ENCODE results near the gene SMAD9. TPM values are rescaled to one million over a fixed set of nuclear protein-coding genes. Genes with fewer than 3 reads are reported as not detected.
"Not testable (repeated sequence)": the region's sequence is repeated elsewhere in the genome, so short reads cannot be mapped to it uniquely, and the experiment has no call there.

Gene SMAD9
- total RNA-seq, 1 donor from 2014 or later: 2.6 TPM

- ATAC-seq (ENCODE audit: poor library complexity): no peak
- intact Hi-C loops (cut with DNase I): no loop called here
- DNase-seq: no peak
Measured at GRCh38 chr13:36914648-36915047, 5.4 kb downstream of the SMAD9 start.

- intact Hi-C loops (cut with DNase I): no loop called here
- ATAC-seq (ENCODE audit: poor library complexity) (no peak), DNase-seq (no peak)
Measured at GRCh38 chr13:36913463-36913862, 6.6 kb downstream of the SMAD9 start.

- ATAC-seq (ENCODE audit: poor library complexity) (no peak), DNase-seq (no peak)
- intact Hi-C loops (cut with DNase I): no loop called here
Measured at GRCh38 chr13:36912973-36913372, 7.1 kb downstream of the SMAD9 start.

- intact Hi-C loops (cut with DNase I): no loop called here
- ATAC-seq (ENCODE audit: poor library complexity) (no peak), DNase-seq (no peak)
Measured at GRCh38 chr13:36912369-36912768, 7.7 kb downstream of the SMAD9 start.

- no peak for ATAC-seq (ENCODE audit: poor library complexity)
- no peak for DNase-seq
- intact Hi-C loops (cut with DNase I): no loop called here
Measured at GRCh38 chr13:36910545-36910944, 9.5 kb downstream of the SMAD9 start.

GRCh38 chr13:36907821-36908220 is 12.2 kb downstream of the SMAD9 start:
- no peak for DNase-seq
- intact Hi-C loops (cut with DNase I): no loop called here
- no peak for ATAC-seq (ENCODE audit: poor library complexity)

GRCh38 chr13:36907266-36907665 is 12.8 kb downstream of the SMAD9 start:
- intact Hi-C loops (cut with DNase I): no loop called here
- ATAC-seq (ENCODE audit: poor library complexity): no peak
- no peak for DNase-seq

GRCh38 chr13:36905944-36906343 is 14.1 kb downstream of the SMAD9 start:
- no peak for ATAC-seq (ENCODE audit: poor library complexity)
- DNase-seq: no peak
- intact Hi-C loops (cut with DNase I): no loop called here

- intact Hi-C loops (cut with DNase I): no loop called here
- DNase-seq (no peak), ATAC-seq (ENCODE audit: poor library complexity) (no peak)
Measured at GRCh38 chr13:36903925-36904595, 16.0 kb downstream of the SMAD9 start.

GRCh38 chr13:36897054-36897616 is 22.9 kb downstream of the SMAD9 start:
- no peak for ATAC-seq (ENCODE audit: poor library complexity)
- no peak for DNase-seq
- intact Hi-C loops (cut with DNase I): no loop called here

GRCh38 chr13:36891752-36892151 is 28.3 kb downstream of the SMAD9 start:
- intact Hi-C loops (cut with DNase I): no loop called here
- ATAC-seq (ENCODE audit: poor library complexity): no peak
- DNase-seq: no peak

- ATAC-seq (ENCODE audit: poor library complexity): no peak
Measured at GRCh38 chr13:36888645-36889044, 31.4 kb downstream of the SMAD9 start.

GRCh38 chr13:36887758-36888521 is 32.1 kb downstream of the SMAD9 start:
- intact Hi-C loops (cut with DNase I): no loop called here
- ATAC-seq (ENCODE audit: poor library complexity): no peak
- no peak for DNase-seq

More at GRCh38 chr13:36888645-36889044, 31.4 kb downstream of the SMAD9 start:
- intact Hi-C loops (cut with DNase I): no loop called here
- no peak for DNase-seq

GRCh38 chr13:36885901-36886300 is 34.1 kb downstream of the SMAD9 start:
- intact Hi-C loops (cut with DNase I): no loop called here
- ATAC-seq (ENCODE audit: poor library complexity): no peak
- DNase-seq: no peak

- ATAC-seq (ENCODE audit: poor library complexity) (no peak), DNase-seq (no peak)
- intact Hi-C loops (cut with DNase I): no loop called here
Measured at GRCh38 chr13:36884235-36884634, 35.8 kb downstream of the SMAD9 start.

GRCh38 chr13:36883824-36884223 is 36.2 kb downstream of the SMAD9 start:
- ATAC-seq (ENCODE audit: poor library complexity): no peak
- intact Hi-C loops (cut with DNase I): no loop called here
- DNase-seq: no peak

- ATAC-seq (ENCODE audit: poor library complexity); DNase-seq; intact Hi-C loops (cut with DNase I): not testable (repeated sequence)
Measured at GRCh38 chr13:36883392-36883791, 36.6 kb downstream of the SMAD9 start.

- intact Hi-C loops (cut with DNase I): no loop called here
- DNase-seq (no peak), ATAC-seq (ENCODE audit: poor library complexity) (no peak)
Measured at GRCh38 chr13:36882829-36883390, 37.1 kb downstream of the SMAD9 start.

GRCh38 chr13:36880961-36881360 is 39.1 kb downstream of the SMAD9 start:
- DNase-seq: no peak
- intact Hi-C loops (cut with DNase I): no loop called here
- ATAC-seq (ENCODE audit: poor library complexity): no peak
